Activated naive CD8-positive, alpha-beta T cell treated with anti-CD3 and anti-CD28 coated beads, Interleukin-2, amount 10 ng/mL, durations not matched to agents 7 days and 5 days (primary cell): ENCODE measurements around the gene UGGT2. TPM values are rescaled to one million over a fixed set of nuclear protein-coding genes. Genes with fewer than 3 reads are reported as not detected.

ENCODE experiments used
- ATAC-seq: fragments of 150-1000 bp; cut with Tn5 transposase; one replicate; pipeline ENCODE4 v1.10.0; 2021; ENCODE audit warnings: low read depth, moderate library complexity
- POLR2A ChIA-PET: fragments of 350-600 bp; sonication (Branson Sonifier 250); formaldehyde crosslinking; loops from one replicate; lab custom pipeline; 2021; ENCODE audit warnings: antibody characterized with exemption; lab: Charles Lee
- DNase-seq: peaks from one replicate; pipeline ENCODE4 v3.0.0; 2021
- H3K27ac Mint-ChIP-seq: one replicate; pipeline ENCODE4 v1.8.0; 2022; ENCODE audit warnings: mild to moderate bottlenecking, mixed read lengths
- H3K27me3 Mint-ChIP-seq: one replicate; pipeline ENCODE4 v1.8.0; 2022; ENCODE audit warnings: mild to moderate bottlenecking, moderate library complexity, mixed read lengths
- H3K36me3 Mint-ChIP-seq: one replicate; pipeline ENCODE4 v1.8.0; 2021; ENCODE audit warnings: mild to moderate bottlenecking, mixed read lengths
- H3K4me1 Mint-ChIP-seq: one replicate; pipeline ENCODE4 v1.8.0; 2021; ENCODE audit warnings: mixed read lengths
- H3K4me3 Mint-ChIP-seq: one replicate; pipeline ENCODE4 v1.8.0; 2022; ENCODE audit warnings: mild to moderate bottlenecking, moderate library complexity, mixed read lengths
- H3K9me3 Mint-ChIP-seq: one replicate; pipeline ENCODE4 v1.8.0; 2021; ENCODE audit warnings: mixed read lengths
- total RNA-seq, 2 experiments: library from RNA; stranded (reverse); gene quantifications; one replicate each; pipeline ENCODE4 v1.2.3, GENCODE V29; 2021

UGGT2 gene
- total RNA-seq, 2 experiments from 2014 or later = 0.42 TPM; not detected in 1

DNA sequence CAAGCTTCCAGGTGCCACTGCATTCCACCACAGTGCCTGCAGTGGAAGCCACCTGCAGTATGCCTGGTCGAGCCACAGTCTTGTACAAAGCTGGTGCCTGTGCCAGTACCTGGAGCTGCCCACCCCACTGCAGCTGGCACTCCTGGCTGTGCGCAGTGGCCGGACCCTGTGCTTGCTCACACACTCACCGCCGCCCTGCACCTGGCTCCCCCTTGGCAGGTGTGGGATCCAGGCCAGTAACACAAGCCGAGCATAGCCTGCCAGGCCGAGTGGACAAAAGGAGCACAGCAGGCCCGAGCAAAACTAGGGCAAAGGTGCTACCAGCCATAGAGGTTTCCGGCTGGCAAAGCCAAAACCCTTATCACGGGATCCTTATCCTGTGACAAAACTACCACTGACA lies 18.5 kb downstream of the UGGT2 start:
- H3K36me3 Mint-ChIP-seq = no peaks in the 10 kb centered on the region
- H3K27me3 Mint-ChIP-seq = no peaks in the 10 kb centered on the region
- H3K4me1 Mint-ChIP-seq = no peaks in the 10 kb centered on the region
- peaks cover 2% of the 10 kb centered on the region for H3K9me3 Mint-ChIP-seq
- no peak overlapping the region for H3K4me3 Mint-ChIP-seq
- POLR2A ChIA-PET = no interaction called here
- H3K27ac Mint-ChIP-seq = no peak overlapping the region
- DNase-seq = no peak
- ATAC-seq = no peak

DNA sequence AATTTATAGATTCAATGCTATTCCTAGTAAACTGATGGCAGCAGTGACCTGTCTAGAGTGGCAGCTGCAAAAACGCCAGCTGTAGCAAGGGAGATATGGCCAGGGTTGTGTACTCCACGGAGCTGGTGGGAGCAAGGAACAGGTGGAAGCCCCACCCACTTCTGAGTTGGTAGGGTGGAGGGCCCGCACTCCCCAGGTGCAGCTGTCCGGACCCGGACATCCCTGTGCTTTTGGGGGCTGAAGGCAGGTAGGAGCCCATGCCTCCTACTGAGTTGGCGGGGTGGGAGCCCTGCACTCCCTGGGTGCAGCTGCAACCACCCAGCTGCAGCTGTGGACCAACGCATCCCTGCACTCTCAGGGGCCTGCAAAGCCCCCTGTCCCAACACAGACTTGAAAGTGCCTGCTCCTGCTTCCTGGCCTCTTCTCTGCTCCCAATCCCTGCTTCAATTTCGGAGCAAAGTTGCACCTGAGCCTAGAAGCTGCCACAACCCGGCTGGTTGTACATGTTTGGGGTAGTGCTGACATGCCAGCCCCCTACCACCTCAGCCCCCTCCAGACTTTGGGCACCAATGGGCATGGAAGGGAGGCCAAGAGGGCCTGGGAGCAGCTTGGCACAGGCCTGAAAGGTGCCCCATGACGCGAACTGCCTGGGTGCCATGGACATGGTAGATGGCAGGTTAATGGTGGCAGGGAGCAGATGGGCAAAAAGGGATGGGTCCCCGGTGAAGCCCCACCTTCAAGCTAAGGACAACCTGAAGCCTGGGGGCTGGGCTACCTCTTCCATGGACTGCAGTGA lies 19.8 kb downstream of the UGGT2 start:
- no peak for DNase-seq
- no peaks in the 10 kb centered on the region for H3K27me3 Mint-ChIP-seq
- peaks cover 2% of the 10 kb centered on the region for H3K9me3 Mint-ChIP-seq
- ATAC-seq = no peak
- no peak overlapping the region for H3K27ac Mint-ChIP-seq
- H3K36me3 Mint-ChIP-seq = no peaks in the 10 kb centered on the region
- POLR2A ChIA-PET = interaction anchor here (0.6 kb wide), 1 partner anchor 66 kb away, joined by 3 read pairs; no protein-coding TSS in a partner anchor
- H3K4me1 Mint-ChIP-seq = no peaks in the 10 kb centered on the region
- H3K4me3 Mint-ChIP-seq = no peak overlapping the region

DNA sequence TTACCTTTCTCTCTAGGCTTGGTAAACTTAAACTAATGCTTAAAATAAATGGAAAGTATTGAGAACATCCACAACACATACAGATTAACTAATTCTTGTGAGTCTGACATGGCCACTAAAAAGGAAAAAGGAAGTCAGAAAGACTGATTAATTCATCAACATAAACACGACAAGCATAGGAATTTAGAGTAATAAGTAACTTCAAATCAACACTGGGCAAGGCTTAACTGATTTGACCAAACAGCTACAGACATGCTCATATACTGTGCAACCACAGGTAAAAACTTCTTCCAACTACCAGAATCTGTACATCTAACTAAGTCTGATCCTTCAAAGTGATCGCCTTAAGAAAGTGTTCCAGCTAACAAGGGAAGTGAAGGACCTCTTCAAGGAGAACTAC lies 20.5 kb downstream of the UGGT2 start:
- POLR2A ChIA-PET = no interaction called here
- no peak for ATAC-seq
- H3K4me3 Mint-ChIP-seq = no peak overlapping the region

DNA sequence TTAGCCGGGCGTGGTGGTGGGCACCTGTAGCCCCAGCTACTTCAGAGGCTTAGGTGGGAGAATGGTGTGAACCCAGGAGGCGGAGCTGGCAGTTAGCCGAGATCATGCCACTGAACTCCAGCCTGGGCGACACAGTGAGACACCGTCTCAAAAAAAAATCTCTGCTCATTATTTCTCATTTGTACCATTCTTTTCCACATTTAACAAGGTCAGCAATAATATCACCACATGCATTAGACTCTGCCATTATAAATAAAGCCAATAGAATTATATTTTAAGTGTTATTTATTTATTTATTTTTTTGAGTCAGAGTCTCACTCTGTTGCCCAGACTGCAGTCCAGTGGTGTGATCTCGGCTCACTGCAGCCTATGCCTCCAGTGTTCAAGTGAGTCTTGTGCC lies 24.2 kb downstream of the UGGT2 start:
- H3K4me1 Mint-ChIP-seq = no peaks in the 10 kb centered on the region
- H3K4me3 Mint-ChIP-seq = no peak overlapping the region
- POLR2A ChIA-PET = no interaction called here

More for the DNA sequence above, 20.5 kb downstream of the UGGT2 start:
- Mint-ChIP-seq H3K9me3 (peaks cover 2% of the 10 kb centered on the region), H3K27me3 (no peaks in the 10 kb centered on the region), H3K27ac (no peak overlapping the region), H3K4me1 (no peaks in the 10 kb centered on the region), H3K36me3 (no peaks in the 10 kb centered on the region)
- no peak for DNase-seq

DNA sequence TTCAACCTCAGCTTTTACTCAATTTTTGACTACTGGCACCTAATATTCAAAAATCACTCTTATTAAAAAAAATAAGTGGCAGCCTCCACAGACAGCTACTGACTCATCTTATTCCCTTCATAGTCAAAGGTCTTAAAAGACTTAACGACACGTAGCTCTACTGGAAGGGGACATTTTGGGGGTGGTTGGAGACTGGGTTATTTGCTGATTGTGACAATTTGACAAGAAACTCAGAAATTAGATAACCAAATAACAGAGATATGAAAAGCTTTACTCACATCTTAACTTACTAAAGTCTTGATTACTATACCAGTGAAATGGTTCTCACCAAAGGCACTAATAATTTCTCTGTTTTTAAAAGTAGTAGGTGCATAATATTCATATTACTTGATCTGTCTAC lies 25.7 kb downstream of the UGGT2 start:
- Mint-ChIP-seq H3K9me3 (no peaks in the 10 kb centered on the region), H3K27me3 (no peaks in the 10 kb centered on the region), H3K4me3 (no peak overlapping the region), H3K4me1 (no peaks in the 10 kb centered on the region), H3K36me3 (no peaks in the 10 kb centered on the region), H3K27ac (no peak overlapping the region)
- POLR2A ChIA-PET = no interaction called here
- ATAC-seq (no peak), DNase-seq (no peak)

More for the DNA sequence above, 24.2 kb downstream of the UGGT2 start:
- Mint-ChIP-seq H3K27ac (no peak overlapping the region), H3K27me3 (no peaks in the 10 kb centered on the region), H3K9me3 (peaks cover 2% of the 10 kb centered on the region), H3K36me3 (no peaks in the 10 kb centered on the region)
- ATAC-seq (no peak), DNase-seq (no peak)

DNA sequence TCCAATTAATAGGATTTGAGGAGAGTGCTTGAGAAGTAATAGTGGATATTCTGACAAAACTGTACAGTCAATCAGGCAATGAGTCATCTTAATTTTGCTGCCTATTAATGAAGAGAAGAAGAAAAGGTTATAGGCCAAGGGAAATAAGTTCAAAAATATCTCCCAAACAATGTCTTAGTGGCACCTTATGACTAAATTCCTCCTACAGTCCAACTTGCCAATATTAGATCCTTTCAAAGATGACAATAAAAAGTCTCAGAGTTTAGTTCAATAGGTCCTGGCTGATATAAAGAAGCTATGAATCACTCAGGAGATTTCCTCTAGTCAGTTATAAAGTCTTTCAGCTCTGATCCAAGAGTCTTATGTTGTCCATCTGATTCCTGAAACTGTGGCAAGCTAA lies 27.9 kb downstream of the UGGT2 start:
- POLR2A ChIA-PET = no interaction called here
- no peak for ATAC-seq
- no peaks in the 10 kb centered on the region for H3K27me3 Mint-ChIP-seq

DNA sequence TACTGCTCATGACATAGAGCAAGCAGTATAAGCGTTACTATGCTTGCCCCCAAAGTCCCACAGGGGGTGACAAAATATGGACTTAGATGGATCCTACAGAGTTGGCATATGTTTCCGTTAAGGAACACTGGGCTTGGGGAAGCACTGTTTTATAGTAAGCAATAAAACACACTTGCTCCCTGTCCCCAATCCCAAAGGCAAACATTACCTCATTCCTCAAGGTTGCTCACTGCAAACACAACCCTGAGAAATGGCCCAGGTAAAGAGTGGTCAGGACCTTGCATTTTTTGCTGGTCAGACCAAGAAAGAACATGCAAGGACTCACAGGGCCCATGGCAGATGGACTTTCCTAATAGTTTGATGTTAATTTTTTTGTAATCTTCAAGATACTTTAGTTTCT lies 32.3 kb downstream of the UGGT2 start:
- POLR2A ChIA-PET = no interaction called here
- H3K36me3 Mint-ChIP-seq = no peaks in the 10 kb centered on the region

More for the DNA sequence above, 27.9 kb downstream of the UGGT2 start:
- no peaks in the 10 kb centered on the region for H3K36me3 Mint-ChIP-seq
- H3K4me3 Mint-ChIP-seq = no peak overlapping the region
- no peak for DNase-seq
- H3K9me3 Mint-ChIP-seq = no peaks in the 10 kb centered on the region
- H3K27ac Mint-ChIP-seq = no peak overlapping the region
- H3K4me1 Mint-ChIP-seq = no peaks in the 10 kb centered on the region

DNA sequence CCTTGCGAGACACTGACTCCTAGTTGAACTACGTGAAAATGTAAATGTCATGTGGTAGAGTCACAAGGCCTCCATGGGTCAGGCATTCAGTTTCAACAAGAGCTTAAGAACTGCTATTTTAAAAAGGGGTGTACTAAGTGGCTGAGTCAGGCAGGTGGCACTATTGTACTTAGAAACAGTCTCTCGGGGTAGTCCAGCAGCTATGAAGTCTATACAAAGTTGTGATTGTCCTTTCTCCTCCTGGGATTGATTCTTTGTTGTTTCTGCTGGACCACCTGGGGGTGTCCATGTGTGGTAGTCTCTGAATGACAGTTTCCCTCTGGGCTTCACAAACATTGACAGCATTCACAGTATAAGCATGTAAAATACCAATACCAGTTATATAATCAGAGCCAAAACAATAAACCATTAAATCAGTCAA lies 33.0 kb downstream of the UGGT2 start:
- DNase-seq (no peak), ATAC-seq (no peak)
- no peaks in the 10 kb centered on the region for H3K27me3 Mint-ChIP-seq
- no peak overlapping the region for H3K27ac Mint-ChIP-seq
- no peaks in the 10 kb centered on the region for H3K4me1 Mint-ChIP-seq
- H3K36me3 Mint-ChIP-seq = no peaks in the 10 kb centered on the region
- H3K4me3 Mint-ChIP-seq = no peak overlapping the region
- peaks cover 2% of the 10 kb centered on the region for H3K9me3 Mint-ChIP-seq
- POLR2A ChIA-PET = no interaction called here

More for the DNA sequence above, 32.3 kb downstream of the UGGT2 start:
- no peak overlapping the region for H3K27ac Mint-ChIP-seq
- no peaks in the 10 kb centered on the region for H3K4me1 Mint-ChIP-seq
- DNase-seq (no peak), ATAC-seq (no peak)
- H3K4me3 Mint-ChIP-seq = no peak overlapping the region
- no peaks in the 10 kb centered on the region for H3K27me3 Mint-ChIP-seq
- peaks cover 2% of the 10 kb centered on the region for H3K9me3 Mint-ChIP-seq

DNA sequence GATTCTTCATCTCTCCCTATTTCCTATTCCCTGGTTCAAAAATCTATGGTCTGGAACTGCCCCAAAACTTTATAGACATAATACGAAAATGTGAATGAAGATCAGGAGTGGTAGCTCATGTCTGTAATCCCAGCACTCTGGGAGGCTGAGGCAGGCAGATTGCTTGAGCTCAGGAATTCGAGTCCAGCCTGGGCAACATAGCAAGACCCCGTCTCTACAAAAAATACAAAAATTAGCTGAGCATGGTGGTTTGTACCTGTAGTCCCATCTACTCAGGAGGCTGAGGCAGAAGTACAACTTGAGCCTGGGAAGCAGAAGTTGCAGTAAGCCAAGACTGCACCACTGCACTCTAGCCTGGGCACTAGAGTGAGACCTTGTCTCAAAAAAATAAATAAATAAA lies 35.1 kb downstream of the UGGT2 start:
- no peak overlapping the region for H3K27ac Mint-ChIP-seq
- POLR2A ChIA-PET = no interaction called here
- H3K9me3 Mint-ChIP-seq = peaks cover 2% of the 10 kb centered on the region
- no peak overlapping the region for H3K4me3 Mint-ChIP-seq
- no peaks in the 10 kb centered on the region for H3K27me3 Mint-ChIP-seq
- H3K4me1 Mint-ChIP-seq = no peaks in the 10 kb centered on the region
- no peak for DNase-seq
- no peaks in the 10 kb centered on the region for H3K36me3 Mint-ChIP-seq
- ATAC-seq = no peak

DNA sequence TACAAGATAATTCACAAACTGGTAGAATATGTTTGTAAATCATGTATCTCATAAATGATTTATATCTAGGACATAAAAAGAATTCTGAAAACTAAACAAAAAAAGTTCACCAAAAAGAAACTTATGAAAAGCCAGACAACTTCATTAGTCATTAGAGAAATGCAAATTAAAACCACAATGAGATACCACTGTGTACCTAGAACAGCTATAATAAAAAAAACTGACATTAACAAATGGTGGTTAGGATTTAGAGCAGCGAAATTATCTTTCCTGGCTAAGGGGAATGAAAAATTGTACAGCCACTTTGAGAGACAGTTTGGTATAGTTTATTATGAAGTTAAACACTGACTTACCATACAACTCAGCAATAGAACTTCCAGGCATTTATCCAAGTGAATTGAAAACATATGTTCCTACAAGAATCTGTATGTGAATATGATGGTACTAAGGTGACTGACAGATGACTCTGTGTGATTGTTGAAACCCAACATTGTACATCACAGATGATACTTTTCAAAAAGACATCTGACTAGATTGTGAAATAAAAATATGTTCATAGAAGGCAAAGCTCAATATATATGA lies 41.8 kb downstream of the UGGT2 start:
- no peaks in the 10 kb centered on the region for H3K36me3 Mint-ChIP-seq
- H3K4me3 Mint-ChIP-seq = no peak overlapping the region
- H3K27me3 Mint-ChIP-seq = no peaks in the 10 kb centered on the region
- POLR2A ChIA-PET = no interaction called here
- H3K9me3 Mint-ChIP-seq = no peaks in the 10 kb centered on the region
- no peak overlapping the region for H3K27ac Mint-ChIP-seq
- DNase-seq (no peak), ATAC-seq (no peak)
- no peaks in the 10 kb centered on the region for H3K4me1 Mint-ChIP-seq

DNA sequence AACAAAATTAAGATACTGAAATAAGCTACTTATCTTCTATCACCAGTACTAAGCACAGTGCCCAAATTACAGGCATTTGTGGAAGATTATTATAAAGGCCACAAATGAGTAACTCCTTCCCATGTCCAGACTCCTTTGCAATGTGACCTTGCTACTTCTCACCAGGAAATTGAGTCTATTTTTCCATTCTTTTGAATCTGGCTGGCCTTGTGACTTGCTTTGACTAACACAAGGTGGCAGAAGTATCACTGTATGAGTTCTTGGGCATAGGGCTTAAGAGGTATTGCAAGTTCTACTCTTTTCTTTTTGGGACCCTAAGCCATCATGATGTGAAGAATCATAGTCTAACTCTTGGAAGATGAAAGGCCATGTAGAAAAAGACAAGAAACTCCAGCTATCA lies 49.9 kb downstream of the UGGT2 start:
- Mint-ChIP-seq H3K27me3 (no peaks in the 10 kb centered on the region), H3K9me3 (no peaks in the 10 kb centered on the region), H3K36me3 (no peaks in the 10 kb centered on the region), H3K27ac (no peak overlapping the region), H3K4me3 (no peak overlapping the region), H3K4me1 (no peaks in the 10 kb centered on the region)
- ATAC-seq (no peak), DNase-seq (no peak)
- POLR2A ChIA-PET = no interaction called here

DNA sequence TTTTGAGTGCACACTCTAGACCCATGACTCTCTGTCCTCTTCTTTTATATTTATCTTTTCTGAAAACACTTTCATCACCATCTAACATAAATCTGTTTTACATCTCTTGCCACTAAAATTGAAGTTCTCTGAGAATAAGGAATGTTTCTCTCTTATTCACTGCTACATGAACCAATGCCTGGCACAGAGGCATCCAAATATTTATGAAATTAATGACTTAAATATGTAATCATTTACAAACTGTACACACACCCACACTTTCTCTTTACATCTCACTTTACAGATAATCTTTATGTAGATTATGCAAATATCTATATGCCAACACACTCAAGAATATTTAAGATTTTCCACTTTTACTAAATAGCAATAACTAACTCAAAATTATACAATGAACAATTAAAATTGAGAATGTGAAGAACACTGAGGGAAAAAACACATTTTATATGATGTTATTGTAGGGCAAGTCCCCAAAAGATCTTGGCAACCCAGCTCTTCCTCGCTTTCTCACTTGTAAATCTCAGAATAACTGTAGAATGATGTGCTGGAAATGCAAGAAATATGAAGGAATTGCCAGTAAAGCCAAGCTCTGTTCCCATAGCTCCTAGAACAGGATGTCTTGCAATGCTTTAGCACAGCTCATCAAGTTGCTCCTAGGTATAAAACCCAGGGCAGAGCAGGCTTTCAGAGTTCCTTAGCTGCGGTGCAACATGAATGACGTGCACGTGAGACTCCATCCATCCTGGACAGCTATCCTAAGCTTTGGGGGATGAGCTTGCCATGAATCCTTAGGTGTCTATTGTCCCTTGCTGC lies 50.7 kb downstream of the UGGT2 start:
- POLR2A ChIA-PET = no interaction called here
- Mint-ChIP-seq H3K4me1 (no peaks in the 10 kb centered on the region), H3K9me3 (no peaks in the 10 kb centered on the region), H3K27ac (no peak overlapping the region), H3K4me3 (no peak overlapping the region), H3K36me3 (no peaks in the 10 kb centered on the region), H3K27me3 (no peaks in the 10 kb centered on the region)
- DNase-seq = no peak
- no peak for ATAC-seq

DNA sequence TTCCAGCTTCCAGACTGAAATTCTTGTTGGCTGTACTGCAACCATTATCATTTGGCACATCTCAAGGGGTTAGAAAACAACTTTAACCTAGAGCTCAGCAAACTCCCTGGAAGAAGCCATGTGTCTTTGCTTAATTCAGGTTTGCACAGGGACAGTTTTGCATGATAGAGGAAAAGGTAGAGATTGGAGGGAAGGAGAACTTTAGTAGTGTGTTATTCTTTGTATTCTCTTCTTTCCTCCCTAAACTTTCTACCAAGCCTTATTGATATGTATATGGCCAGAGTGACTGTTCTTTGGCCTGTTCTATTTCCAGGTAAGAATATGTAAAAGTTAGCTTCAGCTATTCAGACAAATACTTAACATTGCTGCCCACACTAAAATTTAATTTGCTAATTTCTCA lies 53.1 kb downstream of the UGGT2 start:
- H3K27ac Mint-ChIP-seq = no peak overlapping the region
- H3K36me3 Mint-ChIP-seq = no peaks in the 10 kb centered on the region
- no peak overlapping the region for H3K4me3 Mint-ChIP-seq
- no peaks in the 10 kb centered on the region for H3K9me3 Mint-ChIP-seq
- POLR2A ChIA-PET = no interaction called here
- H3K4me1 Mint-ChIP-seq = no peaks in the 10 kb centered on the region
- no peak for DNase-seq
- ATAC-seq = no peak
- H3K27me3 Mint-ChIP-seq = peaks cover 2% of the 10 kb centered on the region
